Tibial artery (tissue), 4 donors: ENCODE measurements around the gene NRCAM.
A peak's percentile ranks its signal among the peaks of the same experiment; 100 is the strongest.

Source experiments
- DNase-seq, 2 donors: peaks; one replicate each; pipeline ENCODE4 v3.0.0-alpha.2; 2019
- H3K27ac ChIP-seq, 2 donors: fragments of 200-600 bp; sonication (generic) in 1 of 2; 1 replicate in 1 of 2; 2 replicates in 1 of 2; pipeline ENCODE4 v1.5.1; 2018 to 2019; ENCODE audit warnings: mild to moderate bottlenecking in 1 of 2
- H3K27me3 ChIP-seq, 2 donors: fragments of 200-600 bp; sonication (generic) in 1 of 2; one replicate each; pipeline versions ENCODE4 v1.5.1 to v1.6.0; 2016 to 2019
- H3K36me3 ChIP-seq, 3 donors: fragments of 200-600 bp; sonication (generic) in 2 of 3; one replicate each; pipeline ENCODE4 v1.5.1; 2016 to 2019; ENCODE audit warnings: mild to moderate bottlenecking in 2 of 3
- H3K4me1 ChIP-seq, 4 donors: fragments of 200-600 bp; sonication (generic) in 2 of 4; 1 replicate in 3 of 4; 2 replicates in 1 of 4; pipeline ENCODE4 v1.5.1; 2016 to 2019
- H3K4me3 ChIP-seq, 2 donors: fragments of 200-600 bp; sonication (generic) in 1 of 2; 1 replicate in 1 of 2; 2 replicates in 1 of 2; pipeline ENCODE4 v1.5.1; 2018 to 2019; ENCODE audit warnings: mild to moderate bottlenecking in 2 of 2
- H3K9me3 ChIP-seq, 3 donors: fragments of 200-600 bp; sonication (generic) in 1 of 3; one replicate each; pipeline ENCODE4 v1.5.1; 2016 to 2019
- CTCF ChIP-seq, 2 experiments: fragments of 200-600 bp in 1 of 2; fragments of 450-650 bp in 1 of 2; IDR thresholded peaks; one replicate each; pipeline ENCODE4 v1.5.1; 2017 to 2019; ENCODE audit warnings: antibody characterized with exemption in 2 of 2, mild to moderate bottlenecking in 1 of 2, moderate library complexity in 1 of 2
- intact Hi-C: fragments of 100-400 bp; cut with DNase I; formaldehyde crosslinking; loops from one replicate; pipeline ENCODE4 v1.15.0; 2023; ENCODE audit warnings: low total_unique reads

The NRCAM gene

GRCh38 chr7:108188724-108189123 is 267.5 kb downstream of the NRCAM start:
- intact Hi-C loops, result no loop called here

GRCh38 chr7:108181073-108181985 is 274.9 kb downstream of the NRCAM start:
- Histone ChIP-seq H3K9me3 (no peaks in the 10 kb centered on the region), H3K27ac (no peak overlapping the region), H3K36me3 (no peaks in the 10 kb centered on the region), H3K27me3 (no peaks in the 10 kb centered on the region), H3K4me1 (no peaks in the 10 kb centered on the region), H3K4me3 (no peak overlapping the region)
- TF ChIP-seq CTCF (IDR thresholded peaks at IDR 0.05), result peak; percentile 45 to 63
- intact Hi-C loops, result loop anchor here (5.0 kb wide), 1 partner anchor 316 kb away; no protein-coding TSS in a partner anchor
- no peak for DNase-seq

More at GRCh38 chr7:108188724-108189123, 267.5 kb downstream of the NRCAM start:
- DNase-seq, result no peak
- H3K27ac ChIP-seq, result no peak overlapping the region
- H3K4me1 ChIP-seq, result no peaks in the 10 kb centered on the region
- H3K36me3 ChIP-seq, result no peaks in the 10 kb centered on the region
- H3K9me3 ChIP-seq, result no peaks in the 10 kb centered on the region
- TF ChIP-seq CTCF (IDR thresholded peaks at IDR 0.05), result no peak
- no peak overlapping the region for H3K4me3 ChIP-seq
- no peaks in the 10 kb centered on the region for H3K27me3 ChIP-seq

GRCh38 chr7:108178398-108178797 is 277.8 kb downstream of the NRCAM start:
- Histone ChIP-seq H3K4me1 (no peaks in the 10 kb centered on the region), H3K36me3 (no peaks in the 10 kb centered on the region), H3K9me3 (no peaks in the 10 kb centered on the region), H3K4me3 (no peak overlapping the region), H3K27me3 (no peaks in the 10 kb centered on the region), H3K27ac (no peak overlapping the region)
- no peak for DNase-seq
- intact Hi-C loops, result no loop called here
- no peak for TF ChIP-seq CTCF (IDR thresholded peaks at IDR 0.05)

- intact Hi-C loops, result no loop called here
- H3K9me3 ChIP-seq, result no peaks in the 10 kb centered on the region
- no peak for TF ChIP-seq CTCF (IDR thresholded peaks at IDR 0.05)
- no peak overlapping the region for H3K4me3 ChIP-seq
- H3K27ac ChIP-seq, result no peak overlapping the region
- no peaks in the 10 kb centered on the region for H3K27me3 ChIP-seq
- no peak for DNase-seq
- no peaks in the 10 kb centered on the region for H3K4me1 ChIP-seq
- no peaks in the 10 kb centered on the region for H3K36me3 ChIP-seq
These were observed 285.1 kb downstream of the NRCAM start for GRCh38 chr7:108171164-108171563.

GRCh38 chr7:108170251-108170650 is 286.0 kb downstream of the NRCAM start:
- Histone ChIP-seq H3K9me3 (no peaks in the 10 kb centered on the region), H3K27ac (no peak overlapping the region), H3K4me3 (no peak overlapping the region), H3K27me3 (no peaks in the 10 kb centered on the region), H3K4me1 (no peaks in the 10 kb centered on the region), H3K36me3 (no peaks in the 10 kb centered on the region)
- intact Hi-C loops, result no loop called here
- no peak for DNase-seq
- no peak for TF ChIP-seq CTCF (IDR thresholded peaks at IDR 0.05)
